Cardiac fibroblast (primary cell): ENCODE measurements around the gene RNU1-1.

Experiments
- DNase-seq, 2 donors: peaks; one replicate each; pipeline versions ENCODE4 v3.0.0 to v3.0.0-alpha.2; 2010; ENCODE audit warnings: low read depth in 2 of 2
- H3K4me3 ChIP-seq, 2 donors: replicated peaks in 1 of 2; 1 replicate in 1 of 2; 2 replicates in 1 of 2; pipeline ENCODE4 v1.5.1; 2011; ENCODE audit warnings: low read depth in 2 of 2, low read length in 2 of 2, mild to moderate bottlenecking in 2 of 2, moderate library complexity in 1 of 2
- TF ChIP-seq, protein P1 (sequence below): IDR thresholded peaks from one replicate; pipeline ENCODE4 v1.5.1; 2011; ENCODE audit warnings: low read depth, mild to moderate bottlenecking, low read length, inconsistent platforms

RNU1-1 gene

DNA sequence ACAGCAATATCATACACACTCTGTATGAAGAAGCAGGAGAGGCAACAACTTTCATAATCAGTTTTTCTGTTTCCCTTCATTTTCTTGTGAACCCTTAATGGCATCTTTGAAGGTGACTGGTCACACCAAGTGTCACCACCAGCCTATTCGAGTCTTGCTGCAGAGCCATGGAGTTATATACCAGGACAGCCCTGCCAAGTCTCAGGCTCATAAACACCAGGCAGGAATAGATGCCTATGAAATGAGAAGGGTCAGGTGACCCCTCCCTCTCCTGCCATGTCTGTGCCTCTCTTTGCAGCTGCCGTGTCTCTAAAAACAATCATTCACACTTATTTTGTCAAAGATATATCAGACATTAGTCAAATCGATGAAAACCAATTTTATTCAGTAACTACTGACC lies 45.5 kb downstream of the RNU1-1 start:
- H3K4me3 ChIP-seq, result no peak overlapping the region
- TF ChIP-seq, protein P1, sequence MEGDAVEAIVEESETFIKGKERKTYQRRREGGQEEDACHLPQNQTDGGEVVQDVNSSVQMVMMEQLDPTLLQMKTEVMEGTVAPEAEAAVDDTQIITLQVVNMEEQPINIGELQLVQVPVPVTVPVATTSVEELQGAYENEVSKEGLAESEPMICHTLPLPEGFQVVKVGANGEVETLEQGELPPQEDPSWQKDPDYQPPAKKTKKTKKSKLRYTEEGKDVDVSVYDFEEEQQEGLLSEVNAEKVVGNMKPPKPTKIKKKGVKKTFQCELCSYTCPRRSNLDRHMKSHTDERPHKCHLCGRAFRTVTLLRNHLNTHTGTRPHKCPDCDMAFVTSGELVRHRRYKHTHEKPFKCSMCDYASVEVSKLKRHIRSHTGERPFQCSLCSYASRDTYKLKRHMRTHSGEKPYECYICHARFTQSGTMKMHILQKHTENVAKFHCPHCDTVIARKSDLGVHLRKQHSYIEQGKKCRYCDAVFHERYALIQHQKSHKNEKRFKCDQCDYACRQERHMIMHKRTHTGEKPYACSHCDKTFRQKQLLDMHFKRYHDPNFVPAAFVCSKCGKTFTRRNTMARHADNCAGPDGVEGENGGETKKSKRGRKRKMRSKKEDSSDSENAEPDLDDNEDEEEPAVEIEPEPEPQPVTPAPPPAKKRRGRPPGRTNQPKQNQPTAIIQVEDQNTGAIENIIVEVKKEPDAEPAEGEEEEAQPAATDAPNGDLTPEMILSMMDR, result no peak
- no peak for DNase-seq

DNA sequence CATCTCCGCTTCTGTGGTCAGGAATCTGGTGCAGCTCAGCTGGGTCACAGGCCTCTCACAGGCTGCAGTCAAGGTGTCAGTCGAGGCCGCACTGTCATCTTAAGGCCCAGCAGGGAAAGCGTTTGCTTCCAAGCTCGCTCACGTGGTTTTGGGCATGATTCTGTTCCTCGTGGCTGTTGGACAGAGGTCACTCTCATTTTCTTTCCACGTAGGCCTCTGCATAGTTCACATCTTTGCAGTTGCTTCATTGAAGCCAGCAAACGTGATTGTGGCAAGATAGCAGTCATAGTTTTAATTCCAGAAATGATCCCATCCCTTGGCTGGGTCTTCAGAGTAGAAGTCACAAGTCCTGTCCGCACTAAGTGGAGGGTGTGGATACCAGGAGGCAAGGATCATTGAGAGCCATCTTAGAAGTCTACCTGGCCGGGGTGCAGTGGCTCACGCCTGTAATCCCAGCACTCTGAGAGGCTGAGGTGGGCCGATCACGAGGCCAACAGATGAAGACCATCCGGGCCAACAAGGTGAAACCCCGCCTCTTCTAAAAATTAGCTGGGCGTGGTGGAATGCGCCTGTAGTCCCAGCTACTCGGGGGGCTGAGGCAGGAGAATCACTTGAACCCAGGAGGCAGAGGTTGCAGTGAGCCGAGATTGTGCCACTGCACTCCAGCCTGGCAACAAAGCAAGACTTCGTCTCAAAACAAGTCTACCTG lies 49.0 kb downstream of the RNU1-1 start:
- TF ChIP-seq, protein P1, result no peak
- peak in 1 of 2 donors; percentile 12 for DNase-seq
- no peak overlapping the region for H3K4me3 ChIP-seq
